22Rv1 (cell line): ENCODE results near the gene PRR13.
"Not testable (repeated sequence)": the region's sequence is repeated elsewhere in the genome, so short reads cannot be mapped to it uniquely, and the experiment has no call there.

Experiments
- H3K27ac ChIP-seq: fragments of 450-650 bp; 2 replicates; pipeline ENCODE4 v1.5.1; 2017
- ZFX ChIP-seq: fragments of 450-650 bp; IDR thresholded peaks from 2 replicates; pipeline ENCODE4 v1.6.1; 2017; ENCODE audit warnings: antibody characterized with exemption, borderline replicate concordance
- TF ChIP-seq, protein P1 (sequence below): fragments of 450-650 bp; IDR thresholded peaks from 2 replicates; pipeline ENCODE4 v1.5.1; 2017; ENCODE audit warnings: mild to moderate bottlenecking

The PRR13 gene

DNA sequence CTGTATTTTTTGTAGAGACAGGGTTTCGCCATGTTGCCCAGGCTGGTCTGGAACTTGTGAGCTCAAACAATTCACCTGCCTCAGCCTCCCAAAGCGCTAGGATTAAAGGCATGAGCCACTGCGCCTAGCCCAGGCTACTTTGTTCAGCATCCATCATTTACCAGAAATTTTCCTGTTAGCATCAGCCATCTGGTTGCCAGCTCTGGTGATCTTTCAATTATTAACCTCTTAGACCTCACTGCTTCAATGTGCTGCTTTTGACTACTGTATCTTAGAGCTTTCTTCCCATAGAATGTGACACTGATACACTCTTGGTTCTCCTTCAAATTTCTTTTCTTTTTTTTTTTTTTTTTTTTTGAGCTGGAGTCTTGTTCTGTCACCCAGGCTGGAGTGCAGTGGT lies 23.3 kb upstream of the PRR13 start:
- TF ChIP-seq ZFX: no peak
- TF ChIP-seq, protein P1, sequence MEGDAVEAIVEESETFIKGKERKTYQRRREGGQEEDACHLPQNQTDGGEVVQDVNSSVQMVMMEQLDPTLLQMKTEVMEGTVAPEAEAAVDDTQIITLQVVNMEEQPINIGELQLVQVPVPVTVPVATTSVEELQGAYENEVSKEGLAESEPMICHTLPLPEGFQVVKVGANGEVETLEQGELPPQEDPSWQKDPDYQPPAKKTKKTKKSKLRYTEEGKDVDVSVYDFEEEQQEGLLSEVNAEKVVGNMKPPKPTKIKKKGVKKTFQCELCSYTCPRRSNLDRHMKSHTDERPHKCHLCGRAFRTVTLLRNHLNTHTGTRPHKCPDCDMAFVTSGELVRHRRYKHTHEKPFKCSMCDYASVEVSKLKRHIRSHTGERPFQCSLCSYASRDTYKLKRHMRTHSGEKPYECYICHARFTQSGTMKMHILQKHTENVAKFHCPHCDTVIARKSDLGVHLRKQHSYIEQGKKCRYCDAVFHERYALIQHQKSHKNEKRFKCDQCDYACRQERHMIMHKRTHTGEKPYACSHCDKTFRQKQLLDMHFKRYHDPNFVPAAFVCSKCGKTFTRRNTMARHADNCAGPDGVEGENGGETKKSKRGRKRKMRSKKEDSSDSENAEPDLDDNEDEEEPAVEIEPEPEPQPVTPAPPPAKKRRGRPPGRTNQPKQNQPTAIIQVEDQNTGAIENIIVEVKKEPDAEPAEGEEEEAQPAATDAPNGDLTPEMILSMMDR: no peak
- H3K27ac ChIP-seq: no peak overlapping the region

DNA sequence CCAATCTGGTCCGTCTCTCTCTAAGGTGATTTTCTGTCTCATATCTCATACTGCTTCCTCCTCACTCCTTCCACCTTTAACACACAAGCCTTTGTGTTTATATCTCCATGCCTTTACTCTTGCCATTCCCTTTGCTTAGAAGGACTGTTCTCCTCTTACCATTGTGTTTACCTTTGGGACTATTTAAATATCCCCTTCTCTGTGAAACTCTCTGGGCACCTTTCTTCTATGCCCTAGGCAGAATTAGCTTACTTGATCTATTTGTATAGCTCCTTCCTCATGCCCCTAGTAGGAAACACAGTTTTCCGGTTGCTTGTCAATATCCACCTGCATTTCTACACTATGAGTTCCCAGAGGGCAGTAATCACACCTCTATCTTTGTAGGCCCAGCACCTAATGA lies 21.8 kb upstream of the PRR13 start:
- TF ChIP-seq ZFX: no peak
- TF ChIP-seq, protein P1: no peak
- H3K27ac ChIP-seq: peak overlapping the region; percentile 82

DNA sequence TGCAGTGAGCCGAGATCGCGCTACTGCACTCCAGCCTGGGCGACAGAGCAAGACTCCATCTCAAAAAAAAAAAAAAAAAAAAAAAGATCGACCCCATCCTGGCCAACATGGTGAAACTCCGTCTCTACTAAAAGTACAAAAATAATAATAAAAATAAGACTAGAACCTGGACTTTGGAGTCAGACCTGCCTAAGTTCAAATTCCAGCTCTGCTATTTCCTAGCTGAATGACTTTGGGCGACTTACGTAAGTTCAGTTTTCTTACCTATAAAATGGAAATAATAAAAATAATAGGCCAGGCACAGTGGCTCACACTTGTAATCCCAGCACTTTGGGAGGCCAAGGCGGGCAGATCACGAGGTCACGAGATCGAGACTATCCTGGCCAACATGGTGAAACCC lies 19.3 kb upstream of the PRR13 start:
- not testable (repeated sequence) for H3K27ac ChIP-seq

GRCh38 chr12:53423597-53423996 lies 17.9 kb upstream of the PRR13 start, which contains the start of gene AMHR2:
Gene AMHR2, plus strand, starts transcription at chr12:53423855. Its CDS starts 80 bp downstream, at chr12:53423935.
- no peak for TF ChIP-seq ZFX
- TF ChIP-seq, protein P1: no peak
- H3K27ac ChIP-seq: no peak within 1 kb of the TSS

GRCh38 chr12:53424626-53425514 lies 16.7 kb upstream of the PRR13 start:
- TF ChIP-seq ZFX: no peak
- TF ChIP-seq, protein P1: no peak
- H3K27ac ChIP-seq: 0 out of 2 replicates have a peak overlapping the region, but pooled peaks have one; percentile 75

DNA sequence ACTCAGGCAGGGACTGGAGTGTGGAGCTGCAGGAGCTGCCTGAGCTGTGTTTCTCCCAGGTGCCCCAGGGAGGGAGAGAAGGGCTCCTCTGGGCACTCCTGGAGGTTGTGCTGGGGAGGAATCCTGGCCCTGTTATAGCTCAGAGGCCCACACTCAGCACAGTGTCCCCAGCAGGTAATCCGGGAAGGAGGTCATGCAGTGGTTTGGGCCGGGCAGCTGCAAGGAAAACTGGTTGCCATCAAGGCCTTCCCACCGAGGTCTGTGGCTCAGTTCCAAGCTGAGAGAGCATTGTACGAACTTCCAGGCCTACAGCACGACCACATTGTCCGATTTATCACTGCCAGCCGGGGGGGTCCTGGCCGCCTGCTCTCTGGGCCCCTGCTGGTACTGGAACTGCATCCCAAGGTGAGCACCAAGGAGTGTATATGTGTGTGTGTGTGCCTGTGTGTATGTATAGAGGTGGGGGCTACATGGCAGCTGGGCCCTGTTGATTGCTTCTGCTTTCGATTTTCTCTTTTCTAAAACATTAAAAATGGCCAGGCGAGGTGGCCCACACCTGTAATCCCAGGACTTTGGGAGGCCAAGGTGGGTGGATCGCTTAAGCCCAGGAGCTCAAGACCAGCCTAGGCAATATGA lies 15.9 kb upstream of the PRR13 start:
- TF ChIP-seq ZFX: no peak
- TF ChIP-seq, protein P1: no peak
- H3K27ac ChIP-seq: peak overlapping the region; percentile 75; the same call in 1 of the 2 replicates

GRCh38 chr12:53427905-53428594 lies 13.5 kb upstream of the PRR13 start:
- H3K27ac ChIP-seq: peak overlapping the region; percentile 75
- TF ChIP-seq, protein P1: no peak
- no peak for TF ChIP-seq ZFX
